ENCODE results near the gene RBPJ.

DNA sequence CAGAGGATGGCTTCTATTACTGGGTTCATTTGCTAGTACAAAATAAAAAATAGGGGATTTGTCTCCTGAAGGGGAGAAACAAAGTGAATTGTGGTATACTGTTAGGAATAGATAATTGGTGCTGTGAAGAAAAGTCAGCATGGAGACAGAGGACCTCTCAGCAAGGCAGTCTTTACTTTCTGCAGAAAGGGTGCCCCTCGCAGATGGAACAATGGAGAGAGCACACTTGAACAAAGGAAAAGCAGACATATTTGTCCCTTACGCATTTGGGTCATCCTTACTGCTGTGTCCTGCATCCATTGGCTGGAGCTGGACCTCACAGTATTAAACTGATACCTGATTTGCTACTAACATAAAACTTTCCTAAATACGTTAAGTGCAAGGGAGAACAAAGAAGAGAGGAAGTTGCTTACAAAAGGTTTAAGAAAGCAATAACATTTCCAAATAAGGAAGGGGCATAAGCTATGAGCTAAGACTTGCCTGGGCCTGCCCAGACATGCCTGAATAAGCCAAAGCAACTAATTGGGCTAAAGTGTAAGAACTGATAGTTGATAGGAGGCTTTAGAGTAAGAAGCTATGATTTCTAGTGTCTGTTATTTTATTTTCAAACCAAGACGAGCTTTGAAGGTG is 85.6 kb downstream of the RBPJ start:
- TF ChIP-seq, protein P1, sequence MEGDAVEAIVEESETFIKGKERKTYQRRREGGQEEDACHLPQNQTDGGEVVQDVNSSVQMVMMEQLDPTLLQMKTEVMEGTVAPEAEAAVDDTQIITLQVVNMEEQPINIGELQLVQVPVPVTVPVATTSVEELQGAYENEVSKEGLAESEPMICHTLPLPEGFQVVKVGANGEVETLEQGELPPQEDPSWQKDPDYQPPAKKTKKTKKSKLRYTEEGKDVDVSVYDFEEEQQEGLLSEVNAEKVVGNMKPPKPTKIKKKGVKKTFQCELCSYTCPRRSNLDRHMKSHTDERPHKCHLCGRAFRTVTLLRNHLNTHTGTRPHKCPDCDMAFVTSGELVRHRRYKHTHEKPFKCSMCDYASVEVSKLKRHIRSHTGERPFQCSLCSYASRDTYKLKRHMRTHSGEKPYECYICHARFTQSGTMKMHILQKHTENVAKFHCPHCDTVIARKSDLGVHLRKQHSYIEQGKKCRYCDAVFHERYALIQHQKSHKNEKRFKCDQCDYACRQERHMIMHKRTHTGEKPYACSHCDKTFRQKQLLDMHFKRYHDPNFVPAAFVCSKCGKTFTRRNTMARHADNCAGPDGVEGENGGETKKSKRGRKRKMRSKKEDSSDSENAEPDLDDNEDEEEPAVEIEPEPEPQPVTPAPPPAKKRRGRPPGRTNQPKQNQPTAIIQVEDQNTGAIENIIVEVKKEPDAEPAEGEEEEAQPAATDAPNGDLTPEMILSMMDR (IDR thresholded peaks at IDR 0.05; ENCODE audit: insufficient read depth, low read length, poor library complexity, severe bottlenecking) = no peak
- no peak for TF ChIP-seq EZH2phosphoT487 (conservative IDR thresholded peaks at IDR 0.05; ENCODE audit: low read length)
